Inferior parietal cortex (tissue), 1 donor: ENCODE results near the gene PRF1.
"Not testable (repeated sequence)": the region's sequence is repeated elsewhere in the genome, so short reads cannot be mapped to it uniquely, and the experiment has no call there.

Experiments
- DNase-seq: peaks from one replicate; pipeline ENCODE4 v3.0.0-alpha.2; 2016; ENCODE audit errors: extremely low spot score

Gene PRF1

GRCh38 chr10:70617798-70618568 lies 15.4 kb upstream of the PRF1 start:
- no peak for DNase-seq

- no peak for DNase-seq
These were observed 14.2 kb upstream of the PRF1 start for GRCh38 chr10:70616761-70617160.

- DNase-seq, result no peak
These were observed 13.4 kb upstream of the PRF1 start for GRCh38 chr10:70615784-70616522.

GRCh38 chr10:70615211-70615610 lies 12.7 kb upstream of the PRF1 start:
- DNase-seq, result no peak

GRCh38 chr10:70614364-70614763 lies 11.8 kb upstream of the PRF1 start:
- not testable (repeated sequence) for DNase-seq

GRCh38 chr10:70613941-70614340 lies 11.4 kb upstream of the PRF1 start:
- DNase-seq, result no peak

- no peak for DNase-seq
These were observed 5.4 kb upstream of the PRF1 start for GRCh38 chr10:70607936-70608335.

GRCh38 chr10:70605161-70605560 lies 2.6 kb upstream of the PRF1 start:
- no peak for DNase-seq

- DNase-seq, result no peak
These were observed 1.6 kb upstream of the PRF1 start for GRCh38 chr10:70604106-70604505.

GRCh38 chr10:70603449-70603801 lies 884 bp upstream of the PRF1 start:
- no peak for DNase-seq

- DNase-seq, result no peak
These were observed 795 bp downstream of the PRF1 start for GRCh38 chr10:70601746-70602145.

- DNase-seq, result no peak
These were observed 1.8 kb downstream of the PRF1 start for GRCh38 chr10:70600512-70601395.

- no peak for DNase-seq
These were observed 2.8 kb downstream of the PRF1 start for GRCh38 chr10:70599791-70600190.

- no peak for DNase-seq
These were observed 3.2 kb downstream of the PRF1 start for GRCh38 chr10:70599319-70599718.

GRCh38 chr10:70598857-70599295 lies 3.7 kb downstream of the PRF1 start:
- DNase-seq, result no peak

- DNase-seq, result no peak
These were observed 4.4 kb downstream of the PRF1 start for GRCh38 chr10:70597856-70598815.

GRCh38 chr10:70596860-70597809 lies 5.4 kb downstream of the PRF1 start:
- no peak for DNase-seq

- peak; percentile 48 for DNase-seq
These were observed 6.3 kb downstream of the PRF1 start for GRCh38 chr10:70596110-70596798.

- no peak for DNase-seq
These were observed 7.0 kb downstream of the PRF1 start for GRCh38 chr10:70595566-70596016.
